NCI-H1436 treated with DMSO at 0.1 percent for 48 hours (cell line): ENCODE measurements around the gene GPAT3.
"Not testable (repeated sequence)": the region's sequence is repeated elsewhere in the genome, so short reads cannot be mapped to it uniquely, and the experiment has no call there.

Experiments used
- DNase-seq: peaks from one replicate; lab custom pipeline; 2025; lab: John Stamatoyannopoulos, UW

Gene GPAT3

DNA sequence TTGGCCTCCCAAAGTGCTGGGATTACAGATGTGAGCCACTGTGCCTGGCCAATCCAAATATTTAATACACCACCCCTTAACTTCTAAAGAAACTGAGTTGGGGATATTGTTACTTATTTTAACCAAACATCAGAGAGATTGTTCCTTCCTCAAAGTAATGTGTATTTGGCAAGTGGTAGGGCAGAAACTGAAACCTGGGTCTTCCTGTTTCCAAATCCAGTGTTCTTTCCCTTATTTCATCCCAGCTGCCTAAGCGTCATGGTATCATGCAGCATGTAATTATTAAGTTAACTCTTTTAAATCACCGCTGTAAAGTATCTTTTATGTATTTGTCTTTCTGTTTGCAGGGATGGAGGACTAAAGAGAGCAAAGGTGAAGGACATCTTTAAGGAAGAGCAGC lies 68.4 kb downstream of the GPAT3 start:
- DNase-seq = no peak

DNA sequence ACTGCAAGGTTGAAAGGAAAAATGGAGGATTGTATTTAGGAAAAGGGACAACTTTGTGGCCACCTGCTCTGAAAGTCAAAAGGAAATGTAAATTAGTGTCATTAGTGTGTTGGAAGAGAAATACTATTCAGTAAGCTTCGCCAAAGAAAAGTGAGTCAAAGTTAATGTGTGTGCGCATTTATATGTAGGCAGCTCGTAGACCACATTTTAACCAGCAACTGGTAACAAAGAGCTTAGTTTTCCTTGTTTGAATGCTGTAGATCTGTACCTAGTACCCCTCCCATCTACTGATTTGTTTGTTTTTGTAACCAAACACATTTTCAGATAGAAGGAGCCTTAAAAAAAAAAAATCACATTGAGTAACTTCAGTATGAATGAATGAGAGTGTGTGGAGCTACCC lies 69.3 kb downstream of the GPAT3 start:
- no peak for DNase-seq

DNA sequence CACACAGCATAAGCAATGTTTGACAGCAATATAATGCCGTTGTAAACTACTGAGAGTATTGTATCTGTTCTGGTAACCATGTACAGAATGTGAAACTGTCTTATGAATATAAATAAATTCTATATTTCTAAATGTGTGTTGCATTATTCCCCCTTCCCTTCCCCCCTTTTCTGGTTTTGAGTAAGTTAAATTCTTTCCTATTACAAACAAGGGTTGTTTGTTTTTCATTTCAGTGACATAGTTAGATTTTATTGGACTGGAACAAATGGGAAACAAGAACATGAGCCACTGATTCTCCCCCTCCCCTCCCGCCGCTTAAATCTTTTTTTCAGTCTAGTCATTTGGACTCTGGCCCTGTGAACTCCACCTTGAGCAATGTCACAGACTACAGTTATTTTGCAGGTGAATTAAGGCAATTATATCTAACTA lies 69.8 kb downstream of the GPAT3 start:
- no peak for DNase-seq

DNA sequence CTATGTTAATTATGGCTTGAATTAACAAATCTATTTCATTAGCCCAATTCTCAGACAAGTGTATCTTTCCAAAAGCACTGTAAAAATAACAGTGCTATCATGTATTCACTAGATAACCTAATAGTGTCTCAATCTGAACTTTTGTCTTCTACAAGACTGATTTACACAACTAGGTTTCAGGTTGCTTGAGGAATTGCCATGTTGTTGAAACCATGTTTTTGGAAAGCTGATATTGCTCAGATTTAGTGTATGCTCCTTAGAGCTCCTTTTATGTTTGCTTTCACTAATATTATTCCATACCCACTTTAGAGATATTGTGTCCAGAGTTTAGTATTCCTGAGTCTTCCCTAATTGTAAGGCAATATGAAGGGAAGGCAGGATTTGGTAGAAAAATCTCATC lies 70.6 kb downstream of the GPAT3 start:
- DNase-seq = no peak

- no peak for DNase-seq
Measured at GRCh38 chr4:83606898-83607297, 71.0 kb downstream of the GPAT3 start.

GRCh38 chr4:83609365-83609764 lies 73.5 kb downstream of the GPAT3 start:
- no peak for DNase-seq

- DNase-seq = no peak
Measured at GRCh38 chr4:83610729-83611128, 74.8 kb downstream of the GPAT3 start.

DNA sequence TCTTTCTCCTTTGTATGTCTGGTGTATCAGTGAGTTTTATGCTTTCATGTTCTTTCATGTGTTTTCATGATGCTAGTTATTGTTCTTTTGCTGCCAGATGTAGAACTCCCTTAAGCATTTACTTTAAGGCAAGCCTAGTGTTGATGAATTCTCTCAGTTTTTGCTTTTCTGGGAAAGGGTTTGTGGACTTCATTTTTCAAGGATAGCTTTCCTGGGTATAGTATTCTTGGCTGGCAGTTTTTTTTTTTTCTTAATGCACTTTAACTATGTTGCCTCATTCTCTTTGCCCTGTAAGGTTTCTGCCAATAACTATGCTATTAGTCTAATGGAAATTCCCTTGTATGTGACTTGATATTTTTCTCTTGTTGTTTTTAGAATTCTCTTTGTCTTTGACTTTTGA lies 77.1 kb downstream of the GPAT3 start:
- DNase-seq = no peak

- DNase-seq = no peak
Measured at GRCh38 chr4:83613994-83614393, 78.1 kb downstream of the GPAT3 start.

DNA sequence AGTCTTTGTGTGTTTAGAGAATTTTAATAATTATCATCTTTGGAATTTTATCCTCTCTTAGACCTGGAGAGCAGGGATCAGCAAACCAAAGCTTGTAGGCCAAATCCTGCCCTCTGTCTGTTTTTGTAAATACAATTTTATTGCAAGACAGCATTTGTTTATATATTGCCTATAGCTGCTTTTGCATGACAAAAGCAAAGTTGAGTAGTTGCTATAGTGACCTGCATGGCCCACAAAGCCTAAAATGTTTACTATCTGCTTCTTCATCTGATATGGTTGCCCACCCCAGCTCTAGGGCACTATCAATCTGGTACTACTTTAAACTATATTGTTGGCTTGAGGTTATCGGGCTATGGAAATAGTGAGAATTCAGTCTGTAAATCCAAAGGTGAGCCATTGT lies 80.3 kb downstream of the GPAT3 start:
- no peak for DNase-seq

DNA sequence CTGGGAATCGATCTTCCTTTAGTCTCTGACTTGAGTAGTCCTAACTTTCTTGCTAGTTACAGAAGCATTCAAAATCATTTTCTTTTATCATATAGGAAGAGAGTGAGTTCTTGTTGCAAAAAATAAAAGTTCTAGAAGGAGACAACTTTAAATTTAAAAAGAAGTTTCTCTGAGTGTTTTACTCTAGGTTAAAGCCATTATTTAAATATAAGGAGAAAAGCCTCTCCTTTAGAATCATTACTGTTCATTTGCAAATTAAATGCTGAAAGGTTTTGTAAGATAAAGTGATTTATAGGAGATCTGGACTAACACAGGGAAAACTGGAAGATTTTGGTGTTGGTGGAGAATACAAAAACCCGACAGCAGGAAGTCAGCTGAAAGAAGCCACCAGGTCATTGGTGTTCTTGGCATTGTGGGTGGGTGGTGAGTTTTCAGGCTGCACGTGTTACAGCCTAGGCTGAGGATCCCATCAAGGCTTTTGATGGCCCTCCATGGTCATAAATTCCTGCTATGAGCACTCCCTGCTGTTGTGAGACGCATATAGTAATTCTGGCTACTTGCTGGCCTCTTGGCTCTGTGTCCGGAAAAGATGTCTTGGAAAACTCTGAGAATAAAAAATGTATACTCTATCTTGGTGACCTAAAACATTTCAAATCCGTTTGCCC lies 81.6 kb downstream of the GPAT3 start:
- no peak for DNase-seq

- DNase-seq = no peak
Measured at GRCh38 chr4:83618431-83618830, 82.5 kb downstream of the GPAT3 start.

DNA sequence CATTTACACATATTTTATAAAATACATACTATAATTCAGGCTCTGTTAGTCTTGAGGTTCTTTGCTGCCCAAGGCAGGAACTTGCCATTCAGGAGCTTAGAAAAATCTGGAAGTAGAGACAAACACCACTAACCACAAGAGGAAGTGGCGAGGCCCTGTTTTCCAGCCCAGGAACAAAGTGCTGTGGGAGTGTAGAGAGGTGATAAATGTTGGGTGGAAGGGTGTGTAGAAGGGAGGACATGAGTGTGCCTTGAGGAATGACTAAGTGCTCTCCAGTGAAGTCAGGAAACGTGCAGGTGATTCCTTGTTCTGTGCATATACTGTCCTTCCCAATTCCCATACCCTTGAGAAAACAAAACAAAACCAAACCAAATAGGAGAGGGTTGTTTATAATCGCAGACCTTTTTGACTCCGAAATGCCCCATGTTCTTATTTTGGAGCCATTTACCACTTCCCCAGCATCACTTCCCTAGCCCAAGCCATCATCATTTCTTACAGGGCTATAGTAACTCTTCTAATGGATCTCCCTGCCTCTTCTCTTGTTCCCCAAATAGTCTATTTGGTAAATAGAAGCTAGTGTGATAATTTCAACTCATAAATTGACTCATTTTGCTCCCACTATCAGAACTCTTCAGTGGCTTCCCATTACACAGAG lies 83.2 kb downstream of the GPAT3 start:
- no peak for DNase-seq

- not testable (repeated sequence) for DNase-seq
Measured at GRCh38 chr4:83622127-83622526, 86.2 kb downstream of the GPAT3 start.

GRCh38 chr4:83625821-83626220 lies 89.9 kb downstream of the GPAT3 start:
- DNase-seq = no peak

- DNase-seq = no peak
Measured at GRCh38 chr4:83626245-83626836, 90.4 kb downstream of the GPAT3 start.

DNA sequence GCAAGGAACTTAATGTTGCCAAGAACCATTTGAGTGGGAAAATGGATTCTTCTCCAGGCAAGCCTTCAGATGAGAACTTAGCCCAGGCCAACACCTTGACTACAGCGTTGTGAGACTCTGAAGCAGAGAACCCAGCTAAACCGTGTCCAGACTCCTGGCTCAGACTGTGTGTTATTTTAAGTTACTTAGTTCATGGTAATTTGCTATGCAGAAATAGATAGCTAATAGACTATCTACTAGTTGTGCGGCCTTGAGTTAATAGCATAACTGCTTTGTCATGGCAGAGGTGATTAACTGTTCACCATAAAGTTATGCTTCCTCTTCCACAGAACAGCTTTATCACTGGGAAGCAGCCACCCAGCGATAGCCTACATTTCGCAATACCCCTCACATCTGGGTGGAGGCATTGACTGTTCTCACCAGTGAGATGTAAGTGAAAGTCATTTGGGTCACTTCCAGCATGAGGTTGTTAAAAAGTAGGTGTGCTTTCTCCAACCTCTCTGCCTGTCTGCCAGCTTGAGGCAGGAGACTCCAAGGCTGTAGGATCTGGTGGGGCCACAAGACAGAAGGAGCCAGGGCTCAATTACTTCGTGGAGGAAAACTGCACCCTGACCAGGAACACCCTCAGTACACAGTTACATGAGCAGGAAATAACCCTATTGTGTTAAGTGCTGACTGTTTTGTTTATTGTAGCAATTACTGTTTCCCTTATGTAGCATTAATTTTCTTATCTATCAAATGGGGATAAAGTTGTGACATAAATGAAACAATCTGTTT lies 94.2 kb downstream of the GPAT3 start:
- no peak for DNase-seq

DNA sequence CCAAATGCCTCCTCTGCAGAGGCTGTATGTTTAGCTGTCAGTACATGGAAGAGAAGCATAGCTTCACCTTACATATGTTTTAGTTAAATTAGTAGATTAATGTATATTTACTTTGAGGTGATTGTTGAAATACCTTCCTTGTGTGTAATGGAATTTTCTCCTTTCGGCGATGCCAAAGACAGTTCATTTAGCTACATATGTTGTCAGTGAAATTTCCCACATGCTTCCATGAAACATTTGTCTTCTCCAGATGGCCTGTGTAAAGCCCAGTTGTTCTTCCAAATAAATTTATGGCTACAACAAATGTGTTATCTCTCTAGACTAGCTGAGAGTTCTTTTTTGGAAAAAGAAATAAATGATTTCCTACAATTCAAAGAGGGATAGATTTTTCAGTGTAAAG lies 95.2 kb downstream of the GPAT3 start:
- no peak for DNase-seq

GRCh38 chr4:83636930-83637329 lies 101.0 kb downstream of the GPAT3 start:
- no peak for DNase-seq

GRCh38 chr4:83639849-83640493 lies 104.1 kb downstream of the GPAT3 start:
- DNase-seq = no peak

- DNase-seq = no peak
Measured at GRCh38 chr4:83643036-83643435, 107.1 kb downstream of the GPAT3 start.
